WTC11 (cell line): ENCODE measurements around the gene PEX5. TPM values are rescaled to one million over a fixed set of nuclear protein-coding genes. Genes with fewer than 3 reads are reported as not detected.

Source experiments
- ATAC-seq: fragments of 200-7000 bp; cut with Tn5 transposase; 2 replicates; pipeline ENCODE4 v1.10.0; 2021; ENCODE audit warnings: mild to moderate bottlenecking, moderate library complexity
- CTCF ChIA-PET: fragments of 300-600 bp; sonication (Branson Sonifier 250); formaldehyde crosslinking; loops from one replicate; lab custom pipeline; 2021; ENCODE audit warnings: antibody characterized with exemption; lab: Charles Lee
- POLR2A ChIA-PET: fragments of 350-600 bp; sonication (Branson Sonifier 250); formaldehyde crosslinking; loops from one replicate; lab custom pipeline; 2021; ENCODE audit warnings: antibody characterized with exemption; lab: Charles Lee
- DNase-seq: peaks from one replicate; pipeline ENCODE4 v3.0.0; 2021; ENCODE audit warnings: low spot score
- H3K27ac Mint-ChIP-seq: 2 replicates; pipeline ENCODE4 v1.8.0; 2021; ENCODE audit warnings: mixed read lengths
- H3K27me3 Mint-ChIP-seq: 2 replicates; pipeline ENCODE4 v1.8.0; 2021; ENCODE audit warnings: low read depth, mild to moderate bottlenecking, moderate library complexity, mixed read lengths
- H3K36me3 Mint-ChIP-seq: 2 replicates; pipeline ENCODE4 v1.8.0; 2021; ENCODE audit warnings: mixed read lengths
- H3K4me1 Mint-ChIP-seq: 2 replicates; pipeline ENCODE4 v1.8.0; 2022; ENCODE audit warnings: mixed read lengths
- H3K4me3 Mint-ChIP-seq: 2 replicates; pipeline ENCODE4 v1.8.0; 2021; ENCODE audit warnings: mild to moderate bottlenecking, moderate library complexity, mixed read lengths
- H3K9me3 Mint-ChIP-seq: 2 replicates; pipeline ENCODE4 v1.8.0; 2021; ENCODE audit warnings: mixed read lengths
- AFF4 ChIP-seq: sonication (generic); formaldehyde crosslinking; IDR thresholded peaks from 2 replicates; pipeline ENCODE4 v1.8.1; 2023; ENCODE audit warnings: mild to moderate bottlenecking, missing genetic modification reagents, borderline replicate concordance
- ATF1 ChIP-seq: sonication (generic); formaldehyde crosslinking; IDR thresholded peaks from 2 replicates; pipeline ENCODE4 v1.8.1; 2023; ENCODE audit warnings: mild to moderate bottlenecking, moderate library complexity, missing genetic modification reagents
- ATF3 ChIP-seq: sonication (generic); formaldehyde crosslinking; conservative IDR thresholded peaks from 2 replicates; pipeline ENCODE4 v1.8.1; 2022; ENCODE audit warnings: mild to moderate bottlenecking, missing genetic modification reagents
- GABPB1 ChIP-seq: sonication (generic); formaldehyde crosslinking; IDR thresholded peaks from 2 replicates; pipeline ENCODE4 v1.8.1; 2023; ENCODE audit warnings: mild to moderate bottlenecking, missing genetic modification reagents
- HMGA2 ChIP-seq: fragments of 250-450 bp; sonication (Bioruptor Pico); IDR thresholded peaks from 2 replicates; pipeline ENCODE4 v1.4.0; 2021; ENCODE audit warnings: mild to moderate bottlenecking, moderate library complexity
- IRF2 ChIP-seq: sonication (generic); formaldehyde crosslinking; IDR thresholded peaks from 2 replicates; pipeline ENCODE4 v1.8.0; 2022; ENCODE audit warnings: low read depth, missing genetic modification reagents, borderline replicate concordance
- JAZF1 ChIP-seq: fragments of 250-450 bp; sonication (Bioruptor Pico); IDR thresholded peaks from 2 replicates; pipeline ENCODE4 v1.9.0; 2021; ENCODE audit warnings: moderate library complexity, mild to moderate bottlenecking, inconsistent platforms
- JUN ChIP-seq: sonication (generic); formaldehyde crosslinking; IDR thresholded peaks from 2 replicates; pipeline ENCODE4 v1.8.0; 2023; ENCODE audit warnings: mild to moderate bottlenecking, missing genetic modification reagents
- KAT7 ChIP-seq: sonication (generic); formaldehyde crosslinking; IDR thresholded peaks from 2 replicates; pipeline ENCODE4 v1.8.1; 2023; ENCODE audit warnings: missing genetic modification reagents, mild to moderate bottlenecking, borderline replicate concordance
- NFATC4 ChIP-seq: fragments of 250-450 bp; sonication (Bioruptor Pico); IDR thresholded peaks from 2 replicates; pipeline ENCODE4 v1.9.0; 2021; ENCODE audit warnings: mild to moderate bottlenecking
- NFE2L1 ChIP-seq: sonication (generic); formaldehyde crosslinking; IDR thresholded peaks from 2 replicates; pipeline ENCODE4 v1.8.1; 2023; ENCODE audit warnings: missing genetic modification reagents
- OVOL2 ChIP-seq: fragments of 250-450 bp; sonication (Bioruptor Pico); IDR thresholded peaks from 2 replicates; pipeline ENCODE4 v1.9.0; 2021; ENCODE audit warnings: mild to moderate bottlenecking, borderline replicate concordance
- PREB ChIP-seq: sonication (generic); formaldehyde crosslinking; IDR thresholded peaks from 2 replicates; pipeline ENCODE4 v1.8.1; 2022; ENCODE audit warnings: mild to moderate bottlenecking, missing genetic modification reagents, moderate library complexity, borderline replicate concordance
- PRRX2 ChIP-seq: fragments of 250-450 bp; sonication (Bioruptor Pico); IDR thresholded peaks from 2 replicates; pipeline ENCODE4 v1.8.0; 2021; ENCODE audit warnings: mild to moderate bottlenecking
- TEAD1 ChIP-seq: sonication (generic); formaldehyde crosslinking; IDR thresholded peaks from 2 replicates; pipeline ENCODE4 v1.8.0; 2022; ENCODE audit warnings: mild to moderate bottlenecking, missing genetic modification reagents
- ZBTB43 ChIP-seq: sonication (generic); formaldehyde crosslinking; IDR thresholded peaks from 2 replicates; pipeline ENCODE4 v1.8.1; 2023; ENCODE audit warnings: mild to moderate bottlenecking, missing genetic modification reagents
- ZNF138 ChIP-seq: sonication (generic); formaldehyde crosslinking; conservative IDR thresholded peaks from 2 replicates; pipeline ENCODE4 v1.8.1; 2022; ENCODE audit warnings: mild to moderate bottlenecking, moderate library complexity, missing genetic modification reagents
- total RNA-seq: library from RNA; stranded (reverse); gene quantifications from 3 replicates; pipeline ENCODE4 v1.2.3, GENCODE V29; 2021
- TF ChIP-seq, protein P1 (sequence below): fragments of 250-450 bp; sonication (Bioruptor Pico); IDR thresholded peaks from 2 replicates; pipeline ENCODE4 v1.8.0; 2021; ENCODE audit warnings: mild to moderate bottlenecking
- TF ChIP-seq, protein P2 (sequence below): sonication (generic); formaldehyde crosslinking; IDR thresholded peaks from 2 replicates; pipeline ENCODE4 v1.8.1; 2023; ENCODE audit warnings: mild to moderate bottlenecking, moderate library complexity, missing genetic modification reagents
- TF ChIP-seq, protein P3 (sequence below): sonication (generic); formaldehyde crosslinking; IDR thresholded peaks from 2 replicates; pipeline ENCODE4 v1.8.1; 2022; ENCODE audit warnings: missing genetic modification reagents, borderline replicate concordance

PEX5 gene
- total RNA-seq, 1 experiment from 2014 or later = 68.9 TPM

GRCh38 chr12:7169951-7170350, 19.5 kb upstream of the PEX5 start (continued):
- TF ChIP-seq PREB (CRISPR knock-in tag) (no peak), JAZF1 (CRISPR knock-in tag) (no peak), KAT7 (CRISPR knock-in tag) (no peak), HMGA2 (CRISPR knock-in tag) (no peak)
- TF ChIP-seq, all 79 proteins: peak for 0

DNA sequence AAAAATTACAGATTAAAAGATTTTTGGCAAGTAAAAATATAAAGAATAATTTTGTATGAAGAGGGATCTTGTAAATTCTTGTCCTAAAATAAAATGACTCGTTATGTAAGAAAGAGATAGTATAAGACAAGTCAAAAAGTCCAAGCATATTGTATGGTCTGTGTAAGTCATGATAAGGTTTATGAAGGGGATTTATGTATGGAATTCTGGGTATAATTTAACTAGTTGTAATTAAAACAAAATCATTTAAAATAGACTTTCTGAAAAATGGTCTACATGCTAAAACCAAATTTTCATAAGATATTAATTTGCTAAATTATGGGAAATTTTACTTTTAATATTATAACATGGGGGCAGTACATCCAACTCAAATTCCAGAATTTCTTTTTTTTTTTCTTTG, 17.6 kb upstream of the PEX5 start:
- no peak for DNase-seq
- Mint-ChIP-seq H3K4me3 (no peak overlapping the region), H3K27ac (no peak overlapping the region), H3K27me3 (peaks cover 30% of the 10 kb centered on the region), H3K36me3 (peaks cover 55% of the 10 kb centered on the region), H3K4me1 (no peaks in the 10 kb centered on the region), H3K9me3 (peaks cover 89% of the 10 kb centered on the region)
- no peak for TF ChIP-seq PRRX2 (CRISPR knock-in tag)
- TF ChIP-seq NFATC4 (CRISPR knock-in tag) = no peak
- TF ChIP-seq, protein P1, sequence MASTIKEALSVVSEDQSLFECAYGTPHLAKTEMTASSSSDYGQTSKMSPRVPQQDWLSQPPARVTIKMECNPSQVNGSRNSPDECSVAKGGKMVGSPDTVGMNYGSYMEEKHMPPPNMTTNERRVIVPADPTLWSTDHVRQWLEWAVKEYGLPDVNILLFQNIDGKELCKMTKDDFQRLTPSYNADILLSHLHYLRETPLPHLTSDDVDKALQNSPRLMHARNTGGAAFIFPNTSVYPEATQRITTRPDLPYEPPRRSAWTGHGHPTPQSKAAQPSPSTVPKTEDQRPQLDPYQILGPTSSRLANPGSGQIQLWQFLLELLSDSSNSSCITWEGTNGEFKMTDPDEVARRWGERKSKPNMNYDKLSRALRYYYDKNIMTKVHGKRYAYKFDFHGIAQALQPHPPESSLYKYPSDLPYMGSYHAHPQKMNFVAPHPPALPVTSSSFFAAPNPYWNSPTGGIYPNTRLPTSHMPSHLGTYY (CRISPR knock-in tag) = no peak
- TF ChIP-seq PREB (CRISPR knock-in tag) = no peak
- no peak for TF ChIP-seq OVOL2
- TF ChIP-seq, protein P2, sequence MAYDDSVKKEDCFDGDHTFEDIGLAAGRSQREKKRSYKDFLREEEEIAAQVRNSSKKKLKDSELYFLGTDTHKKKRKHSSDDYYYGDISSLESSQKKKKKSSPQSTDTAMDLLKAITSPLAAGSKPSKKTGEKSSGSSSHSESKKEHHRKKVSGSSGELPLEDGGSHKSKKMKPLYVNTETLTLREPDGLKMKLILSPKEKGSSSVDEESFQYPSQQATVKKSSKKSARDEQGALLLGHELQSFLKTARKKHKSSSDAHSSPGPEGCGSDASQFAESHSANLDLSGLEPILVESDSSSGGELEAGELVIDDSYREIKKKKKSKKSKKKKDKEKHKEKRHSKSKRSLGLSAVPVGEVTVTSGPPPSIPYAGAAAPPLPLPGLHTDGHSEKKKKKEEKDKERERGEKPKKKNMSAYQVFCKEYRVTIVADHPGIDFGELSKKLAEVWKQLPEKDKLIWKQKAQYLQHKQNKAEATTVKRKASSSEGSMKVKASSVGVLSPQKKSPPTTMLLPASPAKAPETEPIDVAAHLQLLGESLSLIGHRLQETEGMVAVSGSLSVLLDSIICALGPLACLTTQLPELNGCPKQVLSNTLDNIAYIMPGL = no peak
- no peak for ATAC-seq
- CTCF ChIA-PET = no interaction called here
- POLR2A ChIA-PET = no interaction called here

- no peak overlapping the region for H3K27ac Mint-ChIP-seq
- peaks cover 33% of the 10 kb centered on the region for H3K27me3 Mint-ChIP-seq
- ATAC-seq (no peak), DNase-seq (no peak)
- ChIA-PET POLR2A (no interaction called here), CTCF (interaction anchor here (1.5 kb wide), 1 partner anchor 31 kb away, joined by 3 read pairs; no protein-coding TSS in a partner anchor)
- H3K4me3 Mint-ChIP-seq = no peak overlapping the region
- no peaks in the 10 kb centered on the region for H3K4me1 Mint-ChIP-seq
- peaks cover 23% of the 10 kb centered on the region for H3K36me3 Mint-ChIP-seq
- peaks cover 79% of the 10 kb centered on the region for H3K9me3 Mint-ChIP-seq
- TF ChIP-seq NFE2L1 (CRISPR knock-in tag) (no peak), ZBTB43 (CRISPR knock-in tag) (no peak), ZNF138 (CRISPR knock-in tag) (no peak), IRF2 (CRISPR knock-in tag) (no peak), JUN (CRISPR knock-in tag) (no peak), TEAD1 (CRISPR knock-in tag) (no peak), ATF3 (CRISPR knock-in tag) (no peak), ATF1 (CRISPR knock-in tag) (no peak), AFF4 (CRISPR knock-in tag) (no peak), GABPB1 (CRISPR knock-in tag) (no peak)
- TF ChIP-seq, protein P3, sequence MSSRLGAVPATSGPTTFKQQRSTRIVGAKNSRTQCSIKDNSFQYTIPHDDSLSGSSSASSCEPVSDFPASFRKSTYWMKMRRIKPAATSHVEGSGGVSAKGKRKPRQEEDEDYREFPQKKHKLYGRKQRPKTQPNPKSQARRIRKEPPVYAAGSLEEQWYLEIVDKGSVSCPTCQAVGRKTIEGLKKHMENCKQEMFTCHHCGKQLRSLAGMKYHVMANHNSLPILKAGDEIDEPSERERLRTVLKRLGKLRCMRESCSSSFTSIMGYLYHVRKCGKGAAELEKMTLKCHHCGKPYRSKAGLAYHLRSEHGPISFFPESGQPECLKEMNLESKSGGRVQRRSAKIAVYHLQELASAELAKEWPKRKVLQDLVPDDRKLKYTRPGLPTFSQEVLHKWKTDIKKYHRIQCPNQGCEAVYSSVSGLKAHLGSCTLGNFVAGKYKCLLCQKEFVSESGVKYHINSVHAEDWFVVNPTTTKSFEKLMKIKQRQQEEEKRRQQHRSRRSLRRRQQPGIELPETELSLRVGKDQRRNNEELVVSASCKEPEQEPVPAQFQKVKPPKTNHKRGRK (CRISPR knock-in tag) = no peak
- TF ChIP-seq, protein P1 (CRISPR knock-in tag) = no peak
Observed at GRCh38 chr12:7175493-7175892, 14.0 kb upstream of the PEX5 start.
